ENCODE data around the gene HSD11B1.

HSD11B1 gene

GRCh38 chr1:209751627-209752231, 47.1 kb downstream of the HSD11B1 start:
- peak; percentile 96 for FAIRE-seq
- DNase-seq (ENCODE audit: insufficient read length, low spot score): no peak

- FAIRE-seq (peak; percentile 64), DNase-seq (ENCODE audit: insufficient read length, low spot score) (no peak)
Observed at GRCh38 chr1:209752890-209753289, 48.2 kb downstream of the HSD11B1 start.

- FAIRE-seq (peak; percentile 14), DNase-seq (ENCODE audit: insufficient read length, low spot score) (no peak)
Observed at GRCh38 chr1:209755256-209755655, 50.6 kb downstream of the HSD11B1 start.

- FAIRE-seq: peak; percentile 100
- peak; percentile 53 for DNase-seq (ENCODE audit: insufficient read length, low spot score)
Observed at GRCh38 chr1:209755926-209756614, 51.4 kb downstream of the HSD11B1 start, which contains the start of gene TRAF3IP3. Gene TRAF3IP3, plus strand, starts transcription at chr1:209756053. Its CDS starts 3,987 bp downstream, at chr1:209760040.

GRCh38 chr1:209756615-209757445, 52.2 kb downstream of the HSD11B1 start:
- FAIRE-seq: peak; percentile 64

GRCh38 chr1:209758400-209758799, 53.8 kb downstream of the HSD11B1 start:
- no peak for DNase-seq (ENCODE audit: insufficient read length, low spot score)
- no peak for FAIRE-seq

More at GRCh38 chr1:209756615-209757445, 52.2 kb downstream of the HSD11B1 start:
- peak; percentile 30 for DNase-seq (ENCODE audit: insufficient read length, low spot score)

DNA sequence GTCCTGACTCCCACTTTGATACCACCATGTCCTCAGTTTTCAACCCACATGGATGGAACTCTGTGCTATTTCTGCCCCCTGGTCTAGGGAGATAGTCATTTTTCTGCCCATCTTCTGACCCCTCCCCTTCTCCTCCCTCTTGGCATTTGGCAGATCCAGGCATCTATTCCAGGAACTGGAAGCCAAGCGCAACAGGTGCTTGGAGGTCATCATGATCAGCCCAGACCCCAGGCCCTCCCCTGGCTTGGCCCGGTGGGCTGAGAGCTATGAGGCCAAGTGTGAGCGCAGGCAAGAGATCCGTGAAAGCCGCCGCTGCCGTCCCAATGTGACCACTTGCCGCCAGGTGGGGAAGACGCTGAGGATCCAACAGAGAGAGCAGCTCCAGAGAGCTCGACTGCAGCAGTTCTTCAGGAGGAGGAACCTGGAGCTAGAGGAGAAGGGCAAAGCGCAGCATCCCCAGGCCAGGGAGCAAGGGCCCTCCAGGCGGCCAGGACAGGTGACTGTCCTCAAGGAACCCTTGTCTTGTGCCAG, 55.2 kb downstream of the HSD11B1 start:
- FAIRE-seq (no peak), DNase-seq (ENCODE audit: insufficient read length, low spot score) (no peak)

GRCh38 chr1:209761011-209761635, 56.5 kb downstream of the HSD11B1 start:
- no peak for DNase-seq (ENCODE audit: insufficient read length, low spot score)
- no peak for FAIRE-seq

DNA sequence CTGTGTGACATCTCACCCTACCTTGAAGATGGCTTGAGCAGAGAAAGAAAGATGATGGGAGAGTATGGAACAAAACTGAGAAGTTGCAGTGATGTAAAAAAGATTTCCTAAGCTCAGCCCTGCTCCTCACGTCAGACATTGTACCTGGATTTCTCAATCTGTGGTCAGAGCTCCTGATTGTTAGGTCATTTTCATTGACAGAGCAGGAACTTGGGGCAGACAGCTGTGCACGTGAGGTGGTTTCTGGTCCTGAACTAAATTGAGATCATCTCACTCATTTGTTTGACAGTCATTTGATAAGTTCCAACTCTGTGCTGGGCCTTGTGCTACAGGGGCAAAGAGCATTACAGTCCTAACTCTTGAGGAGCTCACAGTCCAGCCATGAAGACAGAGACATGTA, 61.4 kb downstream of the HSD11B1 start:
- FAIRE-seq: no peak
- no peak for DNase-seq (ENCODE audit: insufficient read length, low spot score)

GRCh38 chr1:209767096-209767495, 62.5 kb downstream of the HSD11B1 start:
- DNase-seq (ENCODE audit: insufficient read length, low spot score): no peak
- no peak for FAIRE-seq

GRCh38 chr1:209767706-209768105, 63.1 kb downstream of the HSD11B1 start:
- FAIRE-seq (peak; percentile 40), DNase-seq (ENCODE audit: insufficient read length, low spot score) (no peak)

- FAIRE-seq (peak; percentile 100), DNase-seq (ENCODE audit: insufficient read length, low spot score) (peak; percentile 61)
Observed at GRCh38 chr1:209768354-209768774, 63.7 kb downstream of the HSD11B1 start.

- no peak for FAIRE-seq
Observed at GRCh38 chr1:209769171-209769904, 64.7 kb downstream of the HSD11B1 start.

DNA sequence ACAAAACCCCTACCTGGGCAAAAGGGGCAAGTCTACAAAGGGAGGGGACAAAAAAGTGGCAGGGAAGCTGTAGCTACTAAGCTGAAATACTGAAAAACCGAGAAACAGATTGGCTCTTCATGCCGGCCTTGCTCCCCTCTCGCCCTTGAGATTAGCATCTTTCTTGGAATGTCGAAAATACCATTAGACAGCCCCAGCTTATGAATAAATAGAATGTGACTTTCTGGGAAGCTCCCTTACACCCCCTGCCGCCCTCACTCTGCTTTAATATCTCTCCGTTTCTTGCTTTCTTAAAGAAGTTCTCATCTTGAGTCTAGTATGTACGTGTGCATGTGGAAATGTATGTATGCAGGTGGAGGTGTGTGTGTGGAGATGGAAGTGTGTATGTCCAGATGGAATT, 65.3 kb downstream of the HSD11B1 start:
- DNase-seq (ENCODE audit: insufficient read length, low spot score) (no peak), FAIRE-seq (peak; percentile 68)

More at GRCh38 chr1:209769171-209769904, 64.7 kb downstream of the HSD11B1 start:
- peak; percentile 45 for DNase-seq (ENCODE audit: insufficient read length, low spot score)

- FAIRE-seq (no peak), DNase-seq (ENCODE audit: insufficient read length, low spot score) (no peak)
Observed at GRCh38 chr1:209770636-209771415, 66.2 kb downstream of the HSD11B1 start.

DNA sequence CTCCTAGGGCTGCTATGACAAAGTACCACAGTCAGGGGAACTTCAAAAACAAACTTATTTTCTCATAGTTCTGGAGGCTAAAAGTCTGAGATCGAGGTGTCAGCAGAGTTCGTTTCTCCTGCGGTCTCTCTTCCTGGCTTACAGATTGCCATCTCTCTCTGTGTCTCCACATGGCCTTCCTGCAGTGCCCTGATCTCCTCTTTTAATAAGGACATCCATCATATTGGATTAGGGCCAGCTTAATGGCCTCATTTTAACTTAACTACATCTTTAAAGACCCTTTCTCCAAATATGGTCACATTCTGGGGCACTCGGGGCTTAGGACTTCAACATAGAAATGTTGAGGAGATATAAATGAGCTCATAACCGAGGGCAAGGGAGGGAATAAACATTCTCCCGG, 67.5 kb downstream of the HSD11B1 start:
- FAIRE-seq (no peak), DNase-seq (ENCODE audit: insufficient read length, low spot score) (no peak)

DNA sequence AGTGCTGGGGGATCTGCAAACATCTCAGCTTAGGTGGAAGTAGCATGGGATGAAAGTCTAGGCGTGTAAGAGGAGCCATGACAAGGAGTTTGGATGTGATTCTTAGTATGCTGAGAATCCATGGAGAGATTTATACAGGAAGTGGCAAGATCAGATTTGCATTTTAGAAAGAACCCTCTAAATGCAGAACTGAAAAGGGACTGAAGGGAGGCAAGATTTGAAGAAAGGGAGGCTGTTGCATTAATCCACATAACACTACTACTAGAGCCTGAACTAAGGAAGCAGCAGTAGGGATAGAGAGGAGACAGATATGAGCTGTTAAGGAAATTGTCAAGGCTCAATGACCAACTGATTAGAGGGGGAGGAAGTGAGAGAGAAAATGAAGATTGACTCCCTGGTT, 69.9 kb downstream of the HSD11B1 start:
- no peak for DNase-seq (ENCODE audit: insufficient read length, low spot score)
- FAIRE-seq: no peak

GRCh38 chr1:209775678-209776077, 71.0 kb downstream of the HSD11B1 start:
- FAIRE-seq (peak; percentile 44), DNase-seq (ENCODE audit: insufficient read length, low spot score) (no peak)

- FAIRE-seq (no peak), DNase-seq (ENCODE audit: insufficient read length, low spot score) (no peak)
Observed at GRCh38 chr1:209777587-209777986, 72.9 kb downstream of the HSD11B1 start.

Measured in GM19239 (cell line).